ENCODE data around the gene COPS6. TPM values are rescaled to one million over a fixed set of nuclear protein-coding genes. Genes with fewer than 3 reads are reported as not detected.

Gene COPS6
- total RNA-seq, 1 experiment from 2014 or later, result 182 TPM

DNA sequence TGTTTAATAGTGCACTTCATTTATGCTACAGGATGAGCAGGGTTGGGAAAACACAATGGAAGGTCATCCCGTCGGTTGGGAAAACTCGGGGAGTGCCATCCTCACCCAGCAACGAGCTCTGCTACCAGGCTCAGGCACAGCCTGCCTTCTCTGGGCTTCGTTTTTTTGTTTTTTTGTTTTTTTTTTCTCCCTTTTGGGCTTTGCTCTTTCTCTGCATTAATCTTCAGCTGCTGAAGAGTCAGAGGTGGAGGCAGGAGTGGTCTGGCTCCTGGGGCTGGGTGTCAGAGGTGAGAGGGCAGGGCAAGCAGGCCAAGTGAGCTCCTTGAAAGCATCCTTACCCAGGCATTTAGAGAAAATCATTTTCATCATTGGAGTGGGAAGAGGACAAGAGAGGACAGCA, 18.8 kb upstream of the COPS6 start:
- Histone ChIP-seq H3K4me1 (ENCODE audit: control insufficient read depth, insufficient read depth, low read length) (no peaks in the 10 kb centered on the region; the same call in 1 of the 2 replicates), H3K27ac (ENCODE audit: low read length) (no peak overlapping the region), H3K36me3 (ENCODE audit: control insufficient read depth, insufficient read depth, low read length) (peaks cover 15% of the 10 kb centered on the region), H3K27me3 (ENCODE audit: control insufficient read depth, insufficient read depth, low read length) (no peaks in the 10 kb centered on the region), H3K4me3 (ENCODE audit: low read depth in 2 of 2, low read length in 2 of 2) (no peak overlapping the region), H3K9me3 (ENCODE audit: control insufficient read depth, insufficient read depth, low read depth, low read length) (peaks cover 48% of the 10 kb centered on the region)
- TF ChIP-seq, protein P1, sequence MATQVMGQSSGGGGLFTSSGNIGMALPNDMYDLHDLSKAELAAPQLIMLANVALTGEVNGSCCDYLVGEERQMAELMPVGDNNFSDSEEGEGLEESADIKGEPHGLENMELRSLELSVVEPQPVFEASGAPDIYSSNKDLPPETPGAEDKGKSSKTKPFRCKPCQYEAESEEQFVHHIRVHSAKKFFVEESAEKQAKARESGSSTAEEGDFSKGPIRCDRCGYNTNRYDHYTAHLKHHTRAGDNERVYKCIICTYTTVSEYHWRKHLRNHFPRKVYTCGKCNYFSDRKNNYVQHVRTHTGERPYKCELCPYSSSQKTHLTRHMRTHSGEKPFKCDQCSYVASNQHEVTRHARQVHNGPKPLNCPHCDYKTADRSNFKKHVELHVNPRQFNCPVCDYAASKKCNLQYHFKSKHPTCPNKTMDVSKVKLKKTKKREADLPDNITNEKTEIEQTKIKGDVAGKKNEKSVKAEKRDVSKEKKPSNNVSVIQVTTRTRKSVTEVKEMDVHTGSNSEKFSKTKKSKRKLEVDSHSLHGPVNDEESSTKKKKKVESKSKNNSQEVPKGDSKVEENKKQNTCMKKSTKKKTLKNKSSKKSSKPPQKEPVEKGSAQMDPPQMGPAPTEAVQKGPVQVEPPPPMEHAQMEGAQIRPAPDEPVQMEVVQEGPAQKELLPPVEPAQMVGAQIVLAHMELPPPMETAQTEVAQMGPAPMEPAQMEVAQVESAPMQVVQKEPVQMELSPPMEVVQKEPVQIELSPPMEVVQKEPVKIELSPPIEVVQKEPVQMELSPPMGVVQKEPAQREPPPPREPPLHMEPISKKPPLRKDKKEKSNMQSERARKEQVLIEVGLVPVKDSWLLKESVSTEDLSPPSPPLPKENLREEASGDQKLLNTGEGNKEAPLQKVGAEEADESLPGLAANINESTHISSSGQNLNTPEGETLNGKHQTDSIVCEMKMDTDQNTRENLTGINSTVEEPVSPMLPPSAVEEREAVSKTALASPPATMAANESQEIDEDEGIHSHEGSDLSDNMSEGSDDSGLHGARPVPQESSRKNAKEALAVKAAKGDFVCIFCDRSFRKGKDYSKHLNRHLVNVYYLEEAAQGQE (IDR thresholded peaks at IDR 0.05; ENCODE audit: insufficient read depth in 1 of 2, low read depth in 2 of 2, low read length in 1 of 2), result no peak
- TF ChIP-seq POLR2AphosphoS5 (IDR thresholded peaks at IDR 0.05; ENCODE audit: low read depth, low read length), result no peak
- TF ChIP-seq SIN3A (IDR thresholded peaks at IDR 0.05; ENCODE audit: borderline replicate concordance, insufficient read depth, low read depth, low read length), result no peak
- TF ChIP-seq, protein P2, sequence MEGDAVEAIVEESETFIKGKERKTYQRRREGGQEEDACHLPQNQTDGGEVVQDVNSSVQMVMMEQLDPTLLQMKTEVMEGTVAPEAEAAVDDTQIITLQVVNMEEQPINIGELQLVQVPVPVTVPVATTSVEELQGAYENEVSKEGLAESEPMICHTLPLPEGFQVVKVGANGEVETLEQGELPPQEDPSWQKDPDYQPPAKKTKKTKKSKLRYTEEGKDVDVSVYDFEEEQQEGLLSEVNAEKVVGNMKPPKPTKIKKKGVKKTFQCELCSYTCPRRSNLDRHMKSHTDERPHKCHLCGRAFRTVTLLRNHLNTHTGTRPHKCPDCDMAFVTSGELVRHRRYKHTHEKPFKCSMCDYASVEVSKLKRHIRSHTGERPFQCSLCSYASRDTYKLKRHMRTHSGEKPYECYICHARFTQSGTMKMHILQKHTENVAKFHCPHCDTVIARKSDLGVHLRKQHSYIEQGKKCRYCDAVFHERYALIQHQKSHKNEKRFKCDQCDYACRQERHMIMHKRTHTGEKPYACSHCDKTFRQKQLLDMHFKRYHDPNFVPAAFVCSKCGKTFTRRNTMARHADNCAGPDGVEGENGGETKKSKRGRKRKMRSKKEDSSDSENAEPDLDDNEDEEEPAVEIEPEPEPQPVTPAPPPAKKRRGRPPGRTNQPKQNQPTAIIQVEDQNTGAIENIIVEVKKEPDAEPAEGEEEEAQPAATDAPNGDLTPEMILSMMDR (IDR thresholded peaks at IDR 0.05), result no peak
- no peak for TF ChIP-seq TCF7L2 (IDR thresholded peaks at IDR 0.05; ENCODE audit: low read depth, low read length)
- ChIA-PET POLR2A (interaction anchor here (0.6 kb wide), 1 partner anchor 11 kb away, joined by 5 read pairs; no protein-coding TSS in a partner anchor), CTCF (no interaction called here)
- no peak for DNase-seq (ENCODE audit: low read depth, low spot score)
- BruUV-seq (replicated peaks), result no TSS peak
- in situ Hi-C loops (cut with HindIII; ENCODE audit: low pct_unique_long_range_greater_than_20kb, low sequenced_read_pairs) (no loop called here), intact Hi-C loops (cut with micrococcal nuclease; ENCODE audit: unreplicated experiment) (no loop called here)
- no peak for ATAC-seq

DNA sequence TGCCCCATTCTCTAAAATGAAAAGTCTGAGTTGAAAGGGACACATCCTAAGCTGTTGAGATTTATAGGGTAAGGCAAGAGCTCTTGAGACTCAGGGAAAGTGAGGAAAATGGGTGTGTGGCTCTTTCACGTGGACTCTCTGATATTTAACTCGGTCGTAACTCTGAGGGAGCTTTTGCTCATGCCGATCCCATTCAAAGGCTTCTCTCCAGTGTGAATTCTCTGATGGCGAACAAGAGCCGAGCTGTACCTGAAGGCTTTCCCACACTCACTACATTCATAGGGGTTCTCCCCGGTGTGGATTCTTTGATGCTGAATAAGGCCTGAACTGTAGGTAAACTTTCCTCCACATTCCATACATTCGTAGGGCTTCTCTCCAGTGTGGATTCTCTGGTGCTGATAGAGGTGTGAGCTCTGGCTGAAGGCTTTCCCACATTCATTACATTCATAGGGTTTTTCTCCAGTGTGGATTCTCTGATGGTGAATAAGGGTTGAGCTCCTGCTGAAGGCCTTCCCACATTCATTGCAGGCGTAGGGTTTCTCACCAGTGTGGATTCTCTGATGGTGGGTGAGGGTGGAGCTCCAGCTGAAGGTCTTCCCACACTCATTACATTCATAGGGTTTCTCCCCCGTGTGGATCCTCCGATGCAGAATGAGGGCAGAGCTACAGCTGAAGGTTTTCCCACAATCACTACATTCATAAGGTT, 17.6 kb upstream of the COPS6 start:
- DNase-seq (ENCODE audit: low read depth, low spot score) (no peak), ATAC-seq (no peak)
- in situ Hi-C loops (cut with HindIII; ENCODE audit: low pct_unique_long_range_greater_than_20kb, low sequenced_read_pairs) (no loop called here), intact Hi-C loops (cut with micrococcal nuclease; ENCODE audit: unreplicated experiment) (no loop called here)
- no TSS peak for BruUV-seq (replicated peaks)
- ChIA-PET CTCF (no interaction called here), POLR2A (interaction anchor here (0.6 kb wide), 1 partner anchor 70 kb away, joined by 14 read pairs; no protein-coding TSS in a partner anchor)
- TF ChIP-seq POLR2AphosphoS5 (IDR thresholded peaks at IDR 0.05; ENCODE audit: low read depth, low read length) (no peak; the same call in 1 of the 2 replicates), SIN3A (IDR thresholded peaks at IDR 0.05; ENCODE audit: borderline replicate concordance, insufficient read depth, low read depth, low read length) (no peak), TCF7L2 (IDR thresholded peaks at IDR 0.05; ENCODE audit: low read depth, low read length) (no peak)
- TF ChIP-seq, protein P1 (IDR thresholded peaks at IDR 0.05; ENCODE audit: insufficient read depth in 1 of 2, low read depth in 2 of 2, low read length in 1 of 2), result no peak
- TF ChIP-seq, protein P2 (IDR thresholded peaks at IDR 0.05), result no peak
- Histone ChIP-seq H3K36me3 (ENCODE audit: control insufficient read depth, insufficient read depth, low read length) (peaks cover 15% of the 10 kb centered on the region), H3K27ac (ENCODE audit: low read length) (no peak overlapping the region), H3K9me3 (ENCODE audit: control insufficient read depth, insufficient read depth, low read depth, low read length) (peaks cover 55% of the 10 kb centered on the region), H3K4me3 (ENCODE audit: low read depth in 2 of 2, low read length in 2 of 2) (no peak overlapping the region), H3K4me1 (ENCODE audit: control insufficient read depth, insufficient read depth, low read length) (no peaks in the 10 kb centered on the region), H3K27me3 (ENCODE audit: control insufficient read depth, insufficient read depth, low read length) (no peaks in the 10 kb centered on the region)
